Iris pigment epithelial cell (primary cell): ENCODE results near the gene AGGF1.
"Not testable (repeated sequence)": the region's sequence is repeated elsewhere in the genome, so short reads cannot be mapped to it uniquely, and the experiment has no call there.

Experiments
- DNase-seq: peaks from one replicate; pipeline ENCODE4 v3.0.0-alpha.2; 2011; ENCODE audit warnings: low read depth

AGGF1 gene, protein sequence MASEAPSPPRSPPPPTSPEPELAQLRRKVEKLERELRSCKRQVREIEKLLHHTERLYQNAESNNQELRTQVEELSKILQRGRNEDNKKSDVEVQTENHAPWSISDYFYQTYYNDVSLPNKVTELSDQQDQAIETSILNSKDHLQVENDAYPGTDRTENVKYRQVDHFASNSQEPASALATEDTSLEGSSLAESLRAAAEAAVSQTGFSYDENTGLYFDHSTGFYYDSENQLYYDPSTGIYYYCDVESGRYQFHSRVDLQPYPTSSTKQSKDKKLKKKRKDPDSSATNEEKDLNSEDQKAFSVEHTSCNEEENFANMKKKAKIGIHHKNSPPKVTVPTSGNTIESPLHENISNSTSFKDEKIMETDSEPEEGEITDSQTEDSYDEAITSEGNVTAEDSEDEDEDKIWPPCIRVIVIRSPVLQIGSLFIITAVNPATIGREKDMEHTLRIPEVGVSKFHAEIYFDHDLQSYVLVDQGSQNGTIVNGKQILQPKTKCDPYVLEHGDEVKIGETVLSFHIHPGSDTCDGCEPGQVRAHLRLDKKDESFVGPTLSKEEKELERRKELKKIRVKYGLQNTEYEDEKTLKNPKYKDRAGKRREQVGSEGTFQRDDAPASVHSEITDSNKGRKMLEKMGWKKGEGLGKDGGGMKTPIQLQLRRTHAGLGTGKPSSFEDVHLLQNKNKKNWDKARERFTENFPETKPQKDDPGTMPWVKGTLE

DNA sequence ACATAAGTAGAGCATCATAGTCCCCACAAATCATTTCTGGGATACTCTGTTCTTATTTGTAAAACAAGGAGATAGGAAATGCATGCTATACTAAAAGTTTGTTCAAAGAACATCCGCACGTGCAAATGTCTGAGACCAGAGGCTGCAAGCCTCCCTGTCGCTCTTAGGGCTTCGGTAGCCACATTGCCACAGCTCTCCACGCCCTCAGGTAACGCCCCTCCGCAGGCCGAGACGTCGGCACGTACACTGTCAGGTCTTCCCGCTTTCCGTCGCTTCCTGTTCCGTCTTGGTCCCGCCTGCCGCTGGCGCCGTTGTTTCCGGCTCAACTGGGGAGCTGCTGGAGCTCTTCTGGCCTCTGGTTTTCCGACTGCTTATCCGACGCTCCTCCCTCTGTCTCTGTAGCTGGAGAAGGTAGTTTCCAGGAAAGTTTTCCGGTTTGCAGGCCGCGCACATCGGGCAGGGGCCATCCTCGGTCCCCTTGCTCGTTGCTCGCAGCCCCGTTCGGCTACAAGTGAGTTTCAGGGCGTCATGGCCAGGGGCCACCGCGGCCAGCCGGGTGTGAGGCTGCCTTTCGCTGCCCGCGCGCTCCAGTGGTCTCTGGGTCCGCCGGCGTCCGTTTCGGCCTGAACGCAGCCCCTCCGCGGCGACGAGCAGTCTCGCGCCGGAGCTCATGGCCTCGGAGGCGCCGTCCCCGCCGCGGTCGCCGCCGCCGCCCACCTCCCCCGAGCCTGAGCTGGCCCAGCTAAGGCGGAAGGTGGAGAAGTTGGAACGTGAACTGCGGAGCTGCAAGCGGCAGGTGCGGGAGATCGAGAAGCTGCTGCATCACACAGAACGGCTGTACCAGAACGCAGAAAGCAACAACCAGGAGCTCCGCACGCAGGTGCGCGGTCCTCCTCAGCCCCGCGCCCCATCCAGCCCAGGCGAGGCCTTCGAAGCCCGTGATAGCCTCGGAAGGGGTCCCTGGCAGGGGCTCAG lies at the start of gene AGGF1:
Gene AGGF1 (plus strand): TSS at position 308 of the 975 bp plus-strand sequence. CDS start 363 bp downstream, at position 671.
- DNase-seq = peak; percentile 95

DNA sequence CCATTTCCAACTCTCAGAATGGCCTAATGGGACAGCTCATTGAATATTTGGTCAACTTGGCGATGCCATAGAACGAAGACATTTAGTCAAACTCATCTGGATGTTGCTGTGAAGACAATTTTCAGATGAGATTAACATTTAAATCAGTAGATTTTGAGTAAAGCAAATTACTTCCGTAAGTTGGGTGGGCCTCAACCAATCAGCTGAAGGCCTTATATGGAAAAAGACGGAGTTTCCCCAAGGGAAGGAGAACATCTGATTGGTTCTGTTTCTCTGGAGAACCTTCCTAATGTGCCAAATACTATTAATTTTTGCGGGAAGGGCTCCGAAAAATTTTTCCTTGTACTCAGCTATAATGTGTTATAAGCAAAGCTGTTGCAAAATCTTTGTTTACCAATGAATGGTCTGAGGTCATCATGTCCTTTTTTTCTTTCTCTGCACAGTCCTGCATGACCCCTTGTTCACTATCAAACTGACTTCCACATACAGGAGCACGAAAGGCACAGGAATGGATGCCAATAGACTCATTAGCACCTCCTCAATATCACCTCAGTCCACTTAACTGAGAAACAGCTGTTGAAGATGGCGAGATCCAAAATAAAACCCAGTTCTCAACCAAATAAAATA lies 49.6 kb upstream of the AGGF1 start:
- no peak for DNase-seq

DNA sequence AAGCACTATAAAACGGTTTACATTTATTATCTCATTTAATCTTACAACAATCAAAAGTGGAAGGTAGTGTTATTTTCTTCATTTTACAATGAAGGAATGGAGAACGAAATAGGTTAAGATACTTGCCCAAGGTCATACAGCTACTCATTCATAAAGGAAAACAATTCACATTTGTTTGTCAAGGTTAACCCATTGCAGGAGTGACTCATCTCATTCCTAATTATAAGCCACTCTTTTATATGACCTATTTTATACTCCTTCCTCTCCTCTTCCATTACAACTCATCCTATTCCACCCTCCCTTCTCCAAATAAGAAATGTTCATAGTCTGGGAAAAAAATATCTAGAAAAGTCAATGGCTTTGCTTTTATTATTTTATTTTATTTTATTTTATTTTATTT lies 47.8 kb upstream of the AGGF1 start:
- DNase-seq = no peak

DNA sequence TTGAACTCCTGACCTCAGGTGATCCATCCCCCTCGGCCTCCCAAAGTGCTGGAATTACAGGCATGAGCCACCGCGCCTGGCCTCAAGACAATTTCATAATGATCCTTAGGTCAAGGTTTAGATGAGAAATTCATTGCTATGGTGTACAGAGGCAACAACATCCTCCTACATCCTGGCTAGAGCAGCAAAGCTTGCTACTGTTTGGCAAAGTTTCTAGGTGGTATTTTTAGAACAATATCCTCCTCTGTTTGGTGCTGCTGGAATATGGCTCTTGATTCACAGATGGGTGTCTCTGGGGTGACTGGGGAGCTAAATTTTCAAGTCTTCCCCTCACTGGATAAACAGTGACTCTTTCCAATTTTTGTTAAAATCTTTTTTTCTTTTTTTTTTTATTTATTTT lies 46.7 kb upstream of the AGGF1 start:
- no peak for DNase-seq

DNA sequence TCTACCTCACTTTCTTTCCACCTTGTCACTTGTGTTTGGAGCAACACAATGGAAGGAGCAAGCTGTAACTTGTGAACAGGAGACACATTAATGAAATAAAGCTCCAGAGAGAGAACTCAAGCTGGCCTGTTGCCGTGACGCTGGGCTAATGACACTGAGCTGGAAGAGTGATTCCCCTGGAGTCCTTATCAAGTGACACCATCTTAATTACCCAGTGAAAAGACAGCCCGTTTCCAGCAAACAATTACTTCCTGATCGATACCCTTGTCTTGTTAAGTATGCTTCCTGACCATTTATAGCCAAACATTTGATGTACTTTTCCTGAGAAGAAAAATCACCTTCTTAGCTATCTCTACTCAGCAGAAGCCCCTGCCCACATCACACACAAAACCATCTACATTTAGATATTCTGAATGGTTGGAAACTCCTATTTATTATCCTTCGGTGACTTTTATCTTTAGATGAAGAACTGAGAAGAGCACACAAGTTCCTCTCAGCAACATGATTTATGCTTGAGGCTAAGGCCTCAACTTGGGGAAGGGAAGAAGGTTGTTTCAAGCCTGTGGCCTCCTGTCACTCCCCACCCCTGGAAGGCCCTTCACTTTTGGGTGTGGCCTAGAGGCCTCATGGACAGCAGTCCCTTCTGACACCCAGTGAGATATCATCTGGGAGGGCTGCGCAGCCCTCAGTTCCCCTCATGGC lies 43.2 kb upstream of the AGGF1 start:
- no peak for DNase-seq

DNA sequence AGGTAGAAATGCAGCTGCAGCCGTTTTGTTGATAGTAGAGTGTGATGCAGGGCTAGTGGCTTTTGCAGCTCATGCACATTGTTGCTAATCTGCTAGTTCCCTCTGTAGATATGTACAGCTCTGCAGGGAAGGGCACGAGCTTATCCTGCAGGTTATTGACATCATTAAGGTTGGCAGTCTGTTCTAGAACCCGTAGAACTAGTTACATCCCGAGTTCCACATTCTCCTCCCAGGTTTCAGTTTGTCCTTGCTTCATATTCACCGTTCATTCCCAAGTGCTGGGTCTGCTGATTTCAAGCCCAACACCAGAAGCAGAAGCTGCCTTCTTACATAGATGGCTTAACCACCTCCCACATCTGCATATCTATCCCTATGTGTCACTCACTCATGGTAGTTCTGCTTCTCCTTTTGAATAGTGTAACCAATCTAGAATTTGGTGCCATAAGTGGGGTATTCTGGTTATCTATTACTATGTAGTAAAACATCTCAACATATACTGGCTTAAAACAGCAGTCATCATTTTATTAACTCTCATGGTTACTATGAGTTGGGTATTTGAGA lies 39.2 kb upstream of the AGGF1 start:
- DNase-seq = no peak

DNA sequence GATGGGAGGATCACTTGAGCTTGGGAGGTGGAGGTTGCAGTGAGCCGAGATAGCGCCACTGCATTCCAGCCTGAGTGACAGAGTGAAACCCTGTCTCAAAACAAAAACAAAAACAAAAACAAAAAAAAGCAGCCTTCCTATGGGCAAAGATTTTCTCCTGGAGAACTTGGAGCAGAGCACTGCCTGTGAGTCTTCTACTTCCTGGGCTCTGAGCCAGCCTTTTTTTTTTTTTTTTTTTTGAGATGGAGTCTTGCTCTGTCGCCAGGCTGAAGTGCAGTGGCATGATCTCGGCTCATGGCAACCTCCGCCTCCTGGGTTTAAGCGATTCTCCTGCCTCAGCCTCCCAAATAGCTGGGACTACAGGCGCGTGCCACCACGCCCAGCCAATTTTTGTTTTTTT lies 36.8 kb upstream of the AGGF1 start:
- DNase-seq = not testable (repeated sequence)

DNA sequence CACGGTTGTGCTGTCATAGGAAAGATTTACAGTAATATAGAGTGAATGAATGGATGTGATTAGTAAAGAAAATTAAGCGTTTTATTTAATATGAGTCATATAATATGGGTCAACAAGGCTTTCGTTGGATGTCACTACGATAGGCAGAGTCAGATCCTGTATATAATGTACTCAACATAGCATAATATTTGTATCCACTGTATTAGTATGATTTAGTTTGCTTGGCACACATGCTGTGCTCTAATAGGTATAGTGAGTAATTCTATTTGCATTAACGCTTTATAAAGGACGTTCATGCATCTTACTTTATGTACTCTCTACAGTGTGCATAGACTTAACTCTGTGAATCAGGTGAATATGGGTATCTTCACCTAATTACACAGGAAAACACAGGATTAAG lies 35.9 kb upstream of the AGGF1 start:
- DNase-seq = no peak

DNA sequence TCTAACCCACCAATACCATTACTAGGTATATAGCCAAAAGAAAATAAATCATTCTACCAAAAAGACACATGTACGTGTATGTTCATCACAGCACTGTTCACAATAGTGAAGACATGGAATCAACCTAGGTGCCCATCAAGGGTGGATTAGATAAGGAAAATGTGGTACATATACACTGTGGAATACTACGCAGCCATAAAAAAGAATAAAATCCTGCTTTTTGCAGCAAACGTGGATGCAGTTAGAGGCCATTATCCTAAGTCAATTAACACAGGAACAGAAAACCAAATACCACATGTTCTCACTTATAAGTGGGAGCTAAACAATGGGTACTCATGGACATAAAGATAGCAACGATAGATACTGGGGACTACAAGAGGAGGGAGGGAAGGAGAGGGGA lies 32.0 kb upstream of the AGGF1 start:
- not testable (repeated sequence) for DNase-seq

DNA sequence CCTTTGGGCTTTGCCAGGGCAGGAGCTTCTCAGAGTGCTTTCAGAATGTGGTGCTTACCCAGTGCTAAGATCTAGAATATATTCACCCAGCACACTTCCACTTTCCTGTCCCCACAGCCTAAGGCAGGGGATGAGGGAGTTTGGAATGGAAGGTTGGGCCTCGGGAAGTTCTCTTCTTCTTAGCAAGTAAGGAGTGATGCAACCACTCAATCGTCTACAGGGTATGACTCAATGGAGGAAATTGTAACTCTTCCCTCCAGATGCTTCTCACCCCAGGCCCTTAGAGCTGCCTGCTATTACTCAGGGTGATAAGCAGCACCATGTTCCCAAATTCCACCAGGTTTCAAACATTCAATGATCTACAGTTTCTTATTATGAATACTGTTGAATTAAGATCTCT lies 30.8 kb upstream of the AGGF1 start:
- DNase-seq = peak; percentile 90

DNA sequence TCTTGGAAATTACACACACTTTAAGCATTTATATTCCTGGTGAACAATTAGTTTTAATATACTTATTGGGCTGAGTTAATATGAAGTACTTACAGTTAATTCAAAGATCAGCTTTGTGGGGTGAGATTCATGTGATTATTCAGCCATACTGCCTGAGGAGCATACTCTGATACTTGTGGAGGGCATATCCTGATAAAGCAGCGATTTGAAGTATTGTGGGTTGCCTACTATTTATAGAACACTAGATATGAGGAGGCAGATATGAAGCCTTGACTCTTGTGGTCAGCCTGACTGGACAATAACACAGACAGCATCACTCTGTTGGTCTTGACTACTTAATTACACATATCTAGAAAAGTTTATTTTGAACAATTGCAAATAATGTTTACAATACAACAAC lies 27.0 kb upstream of the AGGF1 start:
- peak; percentile 8 for DNase-seq

DNA sequence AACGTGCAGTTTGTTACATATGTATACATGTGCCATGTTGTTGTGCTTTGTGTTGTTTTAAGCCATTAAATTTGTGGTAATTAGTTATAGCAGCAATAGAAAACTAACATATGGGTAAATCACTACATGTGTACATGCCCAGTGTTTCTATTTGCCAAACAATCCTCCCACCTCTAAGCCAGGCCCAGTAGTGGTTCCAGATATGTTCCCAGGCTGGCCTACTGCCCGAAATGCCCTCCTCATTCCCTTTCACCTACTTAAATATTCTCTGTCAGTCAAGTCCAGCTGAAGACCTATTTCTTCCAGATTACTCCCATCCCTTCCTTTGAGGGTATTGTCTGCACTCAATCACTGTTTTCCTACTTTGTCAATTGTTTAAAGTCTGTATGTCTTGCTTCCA lies 24.1 kb upstream of the AGGF1 start:
- no peak for DNase-seq

DNA sequence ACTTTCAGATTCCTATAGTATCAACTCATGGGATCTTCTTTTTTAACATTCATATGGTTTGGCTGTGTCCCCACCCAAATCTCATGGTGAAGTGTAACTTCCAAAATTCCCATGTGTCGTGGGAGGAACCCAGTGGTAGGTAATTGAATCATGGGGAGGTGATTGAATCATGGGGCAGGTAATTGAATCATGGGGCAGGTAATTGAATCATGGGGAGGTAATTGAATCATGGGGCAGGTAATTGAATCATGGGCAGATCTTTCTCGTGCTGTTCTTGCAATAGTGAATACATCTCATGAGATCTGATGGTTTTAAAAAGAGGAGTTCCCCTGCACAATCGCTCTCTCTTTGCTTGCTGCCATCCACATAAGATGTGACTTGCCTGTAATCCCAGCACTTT lies 21.8 kb upstream of the AGGF1 start:
- no peak for DNase-seq

DNA sequence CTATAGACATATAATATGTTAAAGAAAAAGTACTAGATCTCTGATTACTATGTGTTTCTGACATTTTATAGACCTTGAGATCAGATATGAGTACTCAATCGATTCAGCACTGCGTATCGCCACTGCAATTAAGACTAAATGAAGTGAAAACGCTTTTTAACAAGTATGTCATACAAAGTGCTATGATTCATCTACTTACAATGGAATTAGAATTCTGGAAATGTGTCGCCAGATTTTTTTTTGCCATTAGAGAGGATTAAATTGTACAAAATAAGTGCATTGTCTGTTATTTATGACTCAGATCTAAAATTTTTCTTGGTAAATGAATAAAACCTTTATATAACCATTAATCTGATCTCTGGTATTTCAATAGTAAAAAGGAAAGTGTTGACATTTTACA lies 20.0 kb upstream of the AGGF1 start:
- no peak for DNase-seq

DNA sequence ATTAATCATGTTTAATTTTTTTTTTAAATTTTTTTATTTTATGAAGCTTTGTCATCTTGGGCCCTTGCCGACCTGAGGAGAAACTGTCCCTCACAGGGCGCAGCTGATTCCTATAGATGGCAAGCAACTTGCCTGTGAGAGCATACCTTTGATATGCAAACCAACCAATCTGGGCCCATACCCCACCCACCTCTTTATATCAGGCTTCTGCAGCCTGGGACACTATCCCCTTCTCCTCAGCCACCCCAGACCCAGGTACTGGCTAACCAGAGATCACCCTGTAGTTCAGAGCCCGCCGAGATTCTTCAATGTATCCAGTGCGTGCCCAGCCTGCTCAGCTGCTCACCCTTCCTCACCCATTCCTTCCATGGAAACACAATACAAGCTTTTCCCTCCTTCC lies 18.7 kb upstream of the AGGF1 start:
- DNase-seq = no peak

DNA sequence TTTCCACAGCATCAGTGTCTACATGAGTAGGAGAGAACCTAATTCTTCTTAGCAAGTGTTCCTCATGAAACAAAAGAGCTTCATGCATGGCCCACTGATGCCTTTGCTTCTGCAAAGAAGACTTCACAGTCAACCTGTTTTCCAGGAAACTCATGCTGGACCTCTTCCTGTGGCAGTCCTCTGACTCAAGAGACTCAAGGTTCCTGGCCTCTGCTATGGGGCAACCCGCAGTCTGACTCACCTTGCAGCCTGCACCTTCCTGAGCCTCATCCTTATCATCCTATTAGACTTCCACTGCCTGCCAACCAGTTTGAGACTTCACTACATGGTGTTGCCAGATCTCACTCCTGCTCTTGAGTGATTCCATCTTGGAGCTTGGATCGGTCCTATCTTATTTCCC lies 17.6 kb upstream of the AGGF1 start:
- DNase-seq = peak; percentile 4

DNA sequence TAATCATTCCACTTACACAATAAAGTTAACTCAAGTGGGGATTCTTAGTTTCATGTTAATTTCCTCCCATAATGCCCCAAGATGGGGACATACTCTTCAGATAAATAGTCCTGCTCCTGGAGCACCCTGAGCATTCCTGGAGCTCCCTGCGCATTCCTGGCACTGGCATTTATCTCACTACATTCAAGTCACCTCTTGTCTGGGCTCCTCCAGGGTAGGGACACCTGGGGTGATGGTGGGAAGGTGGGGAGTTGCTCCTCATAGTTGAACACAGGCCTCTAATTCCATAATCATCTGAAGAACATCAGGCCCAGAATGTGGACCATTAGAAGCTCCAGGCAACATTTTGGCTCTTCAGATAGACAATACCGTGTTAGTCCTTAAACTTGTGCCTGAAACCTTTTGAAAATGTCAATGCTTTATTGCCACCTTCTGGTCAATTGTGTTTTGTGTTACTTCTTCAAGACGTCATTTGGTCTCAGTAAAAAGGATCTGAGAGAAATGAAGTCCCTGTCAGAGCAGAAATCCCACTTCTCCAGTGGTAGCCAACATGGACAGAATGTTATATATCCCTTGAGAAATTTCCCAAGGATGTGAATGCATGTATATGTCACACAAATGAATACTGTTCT lies 14.2 kb upstream of the AGGF1 start:
- peak; percentile 72 for DNase-seq

DNA sequence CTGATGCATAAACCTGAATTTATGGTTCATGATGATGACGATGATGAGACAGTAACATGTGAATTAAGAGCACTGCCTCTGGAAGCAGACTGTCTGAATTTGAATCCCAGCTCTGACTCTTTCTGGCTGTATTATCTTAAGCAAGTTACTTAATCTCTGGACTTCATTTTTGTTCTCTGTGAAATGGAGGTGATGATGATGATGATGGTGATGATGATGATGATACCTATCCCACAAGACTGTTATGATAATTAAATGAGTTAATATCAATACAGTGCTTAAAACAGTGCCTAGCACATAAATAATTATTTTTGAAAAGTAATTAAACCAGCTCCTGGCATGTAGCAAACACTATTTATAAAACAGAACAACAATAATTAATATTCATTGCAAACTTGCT lies 13.2 kb upstream of the AGGF1 start:
- DNase-seq = no peak

DNA sequence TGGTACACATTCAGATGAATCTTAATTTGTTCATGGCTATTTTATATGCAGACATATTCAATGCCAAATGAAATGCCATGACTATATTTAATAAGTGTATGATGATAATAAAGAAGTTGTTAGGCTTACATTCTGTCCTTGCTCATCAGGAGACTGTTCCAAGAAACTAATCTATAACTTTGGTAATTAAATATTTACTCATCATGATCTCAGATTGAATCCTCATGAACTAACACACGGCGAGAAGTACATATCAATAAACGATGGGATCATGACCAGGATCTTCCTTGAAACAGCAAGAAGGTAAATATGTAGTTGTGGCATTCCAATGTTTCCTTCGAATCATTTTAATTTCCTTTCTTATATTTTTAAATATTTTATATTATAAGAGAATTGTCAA lies 12.5 kb upstream of the AGGF1 start:
- DNase-seq = no peak
